Epidermal melanocyte (primary cell): ENCODE measurements around the gene OVCA2.

ENCODE experiments used
- DNase-seq: peaks from one replicate; pipeline ENCODE4 v3.0.0; 2011; ENCODE audit warnings: low spot score; ENCODE audit not compliant: insufficient read length

Gene OVCA2

DNA sequence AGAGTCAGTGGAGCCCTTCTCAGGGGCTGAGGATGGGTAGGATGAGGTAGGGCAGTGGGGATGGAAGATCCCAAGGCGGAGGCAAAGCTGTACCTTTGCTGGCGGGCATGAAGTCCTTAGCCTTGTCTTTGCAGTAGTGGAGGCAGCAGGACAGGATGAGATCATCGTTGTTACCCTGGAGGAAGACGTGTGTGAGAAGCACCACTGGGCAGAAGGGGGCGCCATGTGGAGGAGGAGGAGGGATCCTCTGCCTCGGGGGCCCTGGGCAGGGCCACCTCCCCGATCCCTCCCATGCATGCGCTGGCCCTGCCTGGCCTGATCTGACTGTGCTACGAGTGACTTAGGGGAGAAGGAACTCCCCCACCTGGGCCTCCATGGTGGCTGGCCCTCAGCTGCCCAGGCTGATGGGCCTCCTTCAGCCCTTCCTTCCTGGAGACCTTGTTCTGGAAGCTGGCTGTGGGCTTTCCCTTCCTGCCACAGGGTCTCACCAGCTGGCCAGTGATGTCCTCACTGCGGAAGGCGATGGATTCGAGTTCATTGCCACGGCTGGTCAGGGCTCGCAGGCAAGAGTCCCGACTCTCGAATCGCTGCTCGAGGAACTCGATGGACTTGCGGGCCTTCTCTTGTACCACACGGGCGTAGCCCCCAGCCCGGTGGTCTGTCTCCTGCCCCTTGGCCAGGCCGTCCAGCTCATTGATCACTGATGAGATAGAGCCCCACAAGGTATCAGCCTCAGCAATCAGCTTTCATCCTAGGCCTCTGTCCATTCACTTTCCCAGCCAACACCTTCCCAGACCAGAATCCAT is 23.4 kb downstream of the OVCA2 start:
- DNase-seq: no peak

DNA sequence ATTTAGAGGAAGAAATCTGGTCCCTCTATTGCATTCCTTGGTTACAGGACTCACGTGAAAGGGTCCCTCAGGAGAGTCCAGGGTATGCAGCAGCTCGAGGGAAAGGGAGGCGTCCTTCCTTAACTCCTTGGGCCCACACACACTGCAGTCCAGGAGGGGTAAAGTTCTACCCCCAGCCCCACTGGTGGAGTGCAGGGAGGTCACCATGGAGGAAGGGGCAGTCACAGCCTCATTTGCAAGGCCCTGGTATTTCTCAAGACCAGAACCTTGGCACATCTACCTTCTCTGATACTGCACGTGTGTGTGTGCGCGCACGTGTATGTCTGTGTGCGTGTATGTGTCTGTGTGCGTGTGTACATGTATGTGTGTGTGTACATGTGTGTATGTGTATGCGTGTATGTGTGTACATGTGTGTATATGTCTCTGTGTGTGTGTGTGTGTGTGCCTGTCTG is 24.2 kb downstream of the OVCA2 start:
- DNase-seq: no peak

DNA sequence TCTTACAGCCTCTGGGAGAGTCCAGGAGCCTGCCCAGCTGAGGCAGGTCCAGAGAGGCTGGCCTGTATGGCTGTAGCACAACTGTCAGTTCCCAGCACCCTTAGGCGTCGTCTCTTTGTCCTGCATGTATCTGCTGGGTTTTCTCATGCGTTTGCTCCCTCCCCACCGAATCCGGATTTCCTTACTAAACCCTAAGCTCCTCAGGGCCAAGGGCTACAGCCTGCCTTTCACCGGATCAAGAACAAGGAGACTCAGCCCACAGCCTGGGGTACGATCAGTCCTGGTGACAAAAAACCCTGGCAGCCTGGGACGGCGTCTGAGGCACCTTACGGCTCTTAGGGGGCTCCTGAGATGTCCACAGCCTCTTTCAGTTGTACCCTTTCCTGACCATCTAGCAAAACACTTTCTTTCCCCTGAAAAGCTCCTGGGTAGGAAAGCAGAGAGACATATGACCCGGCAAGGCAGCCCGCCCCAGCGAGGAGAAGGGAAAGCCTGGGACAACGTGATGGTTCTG is 25.3 kb downstream of the OVCA2 start:
- DNase-seq: no peak

DNA sequence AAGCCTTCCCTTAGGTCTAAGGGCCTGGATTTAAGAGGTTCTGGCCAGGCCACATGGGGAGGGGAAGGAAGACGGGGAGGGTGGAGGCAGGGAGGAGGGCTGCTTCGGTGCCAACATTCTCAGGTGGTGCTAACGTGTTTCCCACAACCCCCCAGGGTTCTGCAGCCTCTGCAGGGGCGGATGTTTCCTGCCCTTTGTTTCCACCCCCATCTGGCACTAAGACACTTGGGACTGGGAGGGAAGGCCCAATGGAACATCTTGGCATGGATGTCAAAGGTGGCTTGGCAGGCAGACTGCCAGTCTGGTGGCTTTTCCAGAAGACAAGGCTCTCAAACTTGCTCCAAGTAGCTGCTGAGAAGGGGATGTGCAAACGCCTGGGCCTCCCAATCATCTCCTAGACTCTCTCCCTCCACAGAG is 25.8 kb downstream of the OVCA2 start:
- DNase-seq: no peak

- no peak for DNase-seq
Observed at GRCh38 chr17:2068031-2068518, 26.3 kb downstream of the OVCA2 start.

GRCh38 chr17:2068519-2069051 is 26.8 kb downstream of the OVCA2 start:
- DNase-seq: no peak

- no peak for DNase-seq
Observed at GRCh38 chr17:2070241-2071023, 28.6 kb downstream of the OVCA2 start.

DNA sequence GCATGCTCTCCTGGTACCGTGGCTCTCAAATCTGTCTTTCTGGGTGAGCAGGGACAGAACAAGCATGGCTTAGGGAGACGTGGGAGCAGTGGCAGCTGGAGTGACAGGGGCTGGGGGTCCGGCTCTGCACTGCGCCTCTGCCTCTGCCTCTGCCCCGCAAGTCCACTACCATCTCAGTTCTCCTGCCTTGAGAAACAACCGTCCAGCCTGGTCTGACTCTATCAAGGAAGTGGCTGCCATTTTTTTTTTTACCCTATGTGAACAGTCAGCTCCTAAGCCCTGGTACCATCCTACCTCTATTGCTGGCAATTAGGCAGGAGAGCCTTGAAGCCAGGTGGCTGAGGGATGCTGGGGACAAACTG is 29.2 kb downstream of the OVCA2 start:
- no peak for DNase-seq

DNA sequence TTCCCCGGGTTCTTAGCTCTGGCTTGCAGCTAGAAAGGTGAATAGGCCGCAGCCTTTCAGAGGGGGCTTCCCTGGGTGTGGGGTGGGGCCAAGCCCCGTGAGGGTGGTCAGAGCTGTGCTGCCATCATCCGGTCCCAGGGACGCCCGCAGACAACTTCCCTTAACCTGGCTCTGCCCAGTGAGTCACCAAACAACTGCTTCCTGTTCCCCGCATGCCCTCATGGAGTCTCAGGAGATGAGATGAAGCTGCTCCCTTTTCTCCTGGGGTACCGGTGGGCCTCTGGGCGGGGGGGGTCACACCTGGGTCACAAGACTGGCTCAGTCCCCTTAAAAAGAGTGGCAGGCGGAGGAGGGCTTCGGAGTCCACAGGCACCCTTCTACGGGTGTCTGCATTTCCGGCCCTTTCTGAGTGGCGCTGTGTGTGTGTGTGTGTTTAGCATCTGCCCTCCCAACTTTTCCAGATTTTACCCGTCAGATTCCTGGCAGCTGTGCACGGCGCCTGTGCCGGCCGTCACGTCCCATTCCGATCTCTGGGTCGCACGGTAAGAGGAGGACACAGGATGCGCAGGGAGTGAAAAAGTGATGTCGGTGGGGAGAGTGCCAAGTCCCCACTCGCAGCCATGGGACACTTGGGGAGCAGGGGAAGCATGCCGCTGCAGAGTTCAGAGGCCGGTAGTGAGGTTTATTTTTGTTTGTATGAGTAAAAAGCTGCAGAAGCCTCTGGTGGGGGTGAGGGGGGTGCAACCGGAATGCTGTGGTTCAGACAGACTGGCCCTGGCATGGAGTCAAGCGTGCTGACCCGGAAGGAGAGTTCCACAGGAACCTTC is 29.8 kb downstream of the OVCA2 start:
- DNase-seq: no peak

- no peak for DNase-seq
Observed at GRCh38 chr17:2074919-2075318, 33.1 kb downstream of the OVCA2 start.

GRCh38 chr17:2075336-2076086 is 33.7 kb downstream of the OVCA2 start:
- no peak for DNase-seq

DNA sequence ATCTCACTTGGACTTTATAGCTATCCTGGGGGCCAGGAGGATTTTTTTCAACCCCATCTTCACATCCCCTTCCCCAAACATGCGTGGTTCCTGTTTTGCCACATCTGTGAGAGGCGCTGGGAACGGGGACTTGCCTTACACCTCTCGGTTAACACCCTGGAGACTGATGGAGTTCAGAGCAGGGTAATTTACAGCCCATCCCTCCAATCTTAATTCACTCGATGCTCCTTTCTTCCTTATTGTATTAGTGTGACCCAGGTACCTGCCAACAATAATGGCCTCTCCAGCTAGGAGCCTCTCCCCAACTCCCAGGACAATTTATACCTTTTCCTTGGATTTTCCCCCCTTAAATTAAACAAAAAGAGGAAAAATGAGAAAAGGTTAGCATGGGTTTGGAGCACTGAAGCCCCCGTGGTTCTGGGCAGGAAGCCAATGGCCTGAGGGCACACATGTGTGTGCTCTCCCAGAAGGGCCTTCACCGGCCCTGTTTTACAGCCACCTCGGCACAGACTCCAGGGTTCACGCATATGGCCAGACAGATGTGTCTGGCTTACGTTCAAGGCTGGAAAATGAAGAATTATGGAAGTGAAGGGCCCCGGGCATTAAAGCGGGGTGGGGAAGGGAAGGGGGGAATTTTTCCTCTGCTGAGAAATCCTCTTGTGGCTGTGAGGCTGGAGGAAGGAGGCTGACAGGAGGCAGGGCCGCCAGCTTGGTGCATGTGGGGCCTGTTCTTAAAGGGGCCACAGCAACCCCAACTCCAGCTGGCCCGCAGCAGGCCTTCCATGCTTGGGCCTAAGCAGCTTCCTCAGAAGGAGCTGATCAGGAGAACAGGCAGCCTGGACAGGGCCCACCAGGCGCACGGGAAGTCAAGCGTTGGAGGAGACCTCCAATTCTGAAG is 34.5 kb downstream of the OVCA2 start:
- no peak for DNase-seq

GRCh38 chr17:2077040-2077439 is 35.2 kb downstream of the OVCA2 start:
- no peak for DNase-seq

DNA sequence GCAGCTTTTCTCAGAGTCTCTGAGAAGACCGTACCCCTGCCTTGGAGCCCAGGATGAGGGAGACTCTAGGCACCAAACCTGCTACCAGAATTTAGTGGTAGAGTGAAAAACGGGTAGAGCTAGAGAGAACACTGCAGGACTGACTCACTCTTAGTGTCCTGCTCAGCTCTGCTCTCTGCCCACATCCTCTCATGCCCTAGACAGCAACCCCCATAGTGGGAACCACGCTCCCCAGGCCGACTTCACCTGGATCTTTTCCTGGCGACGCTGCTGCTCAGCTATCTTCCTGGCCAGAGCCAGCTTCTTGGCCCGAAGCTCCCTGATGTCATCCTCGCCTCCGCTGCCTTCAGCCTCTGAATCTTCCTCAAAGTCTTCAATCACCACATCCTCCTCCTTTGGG is 39.7 kb downstream of the OVCA2 start:
- DNase-seq: no peak

GRCh38 chr17:2082003-2082781 is 40.4 kb downstream of the OVCA2 start:
- no peak for DNase-seq

DNA sequence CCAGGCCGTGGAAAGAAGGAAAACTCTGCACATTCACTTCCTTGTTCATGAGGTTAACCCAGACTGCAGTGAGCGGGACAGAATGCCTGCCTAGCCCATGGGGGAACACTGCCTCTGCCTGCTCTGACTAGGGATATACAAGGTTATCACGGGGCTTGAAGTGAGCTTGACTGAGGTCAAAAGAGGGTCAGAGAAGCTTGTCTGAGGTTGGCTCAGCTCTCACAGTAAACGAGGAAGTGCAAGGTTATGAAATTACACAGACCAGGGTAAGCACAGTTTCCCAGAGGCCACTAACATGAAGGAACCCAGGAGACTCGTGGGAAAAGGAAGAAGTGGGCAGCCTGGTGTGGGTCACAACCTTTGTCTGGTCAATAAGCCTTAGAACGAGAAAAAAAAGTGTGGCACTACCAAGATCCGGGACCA is 41.8 kb downstream of the OVCA2 start:
- DNase-seq: no peak

DNA sequence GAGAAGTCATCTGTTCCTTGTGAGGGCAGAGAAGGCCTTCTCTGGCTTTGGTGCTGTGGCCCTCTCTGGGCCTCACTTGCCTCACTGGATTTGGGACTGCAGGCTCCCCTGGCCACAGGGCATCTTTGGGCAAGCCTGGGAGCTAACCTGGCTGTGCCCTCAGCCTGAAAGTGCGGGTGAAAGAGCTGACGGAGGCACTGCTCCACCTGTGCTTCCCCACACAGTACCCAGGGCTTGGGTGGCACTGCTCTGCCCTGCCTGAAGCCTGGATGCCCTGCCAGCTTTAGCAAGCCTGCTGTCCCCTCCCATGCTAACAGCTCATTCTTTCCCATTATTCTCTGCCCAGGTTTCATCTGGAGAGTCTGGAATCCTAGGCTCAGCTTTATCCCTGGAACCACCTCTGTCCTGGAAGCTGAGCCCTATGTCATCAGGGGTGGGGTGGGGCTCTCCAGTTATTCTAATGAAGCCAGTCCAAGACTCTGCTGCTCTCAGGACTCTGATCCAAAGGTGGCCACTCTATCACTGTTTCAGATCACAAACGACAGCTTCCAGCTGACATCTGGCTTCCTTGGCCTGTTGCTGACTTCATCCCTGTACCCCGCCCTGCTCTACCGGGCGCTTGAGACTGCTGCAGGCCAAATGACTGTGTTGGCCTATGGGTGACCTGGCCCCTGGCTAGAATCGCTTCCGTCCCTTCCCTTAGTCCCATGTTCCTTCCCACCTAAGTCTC is 42.4 kb downstream of the OVCA2 start:
- no peak for DNase-seq
